ENCODE data around the gene GABBR2.

The GABBR2 gene

GRCh38 chr9:98611319-98611718 is 97.4 kb downstream of the GABBR2 start:
- no peak overlapping the region for H3K4me3 ChIP-seq (ENCODE audit: low read length)
- no peak for TF ChIP-seq ZNF274 (IDR thresholded peaks at IDR 0.05; ENCODE audit: low read depth, low read length)

- no peak overlapping the region for H3K4me3 ChIP-seq (ENCODE audit: low read length)
Measured at GRCh38 chr9:98610711-98611110, 98.0 kb downstream of the GABBR2 start.

GRCh38 chr9:98610211-98610610 is 98.5 kb downstream of the GABBR2 start:
- H3K4me3 ChIP-seq (ENCODE audit: low read length) = no peak overlapping the region
- TF ChIP-seq ZNF274 (IDR thresholded peaks at IDR 0.05; ENCODE audit: low read depth, low read length) = no peak

More at GRCh38 chr9:98610711-98611110, 98.0 kb downstream of the GABBR2 start:
- TF ChIP-seq ZNF274 (IDR thresholded peaks at IDR 0.05; ENCODE audit: low read depth, low read length) = no peak

GRCh38 chr9:98609646-98610045 is 99.1 kb downstream of the GABBR2 start:
- H3K4me3 ChIP-seq (ENCODE audit: low read length) = no peak overlapping the region
- no peak for TF ChIP-seq ZNF274 (IDR thresholded peaks at IDR 0.05; ENCODE audit: low read depth, low read length)

- no peak for TF ChIP-seq ZNF274 (IDR thresholded peaks at IDR 0.05; ENCODE audit: low read depth, low read length)
- H3K4me3 ChIP-seq (ENCODE audit: low read length) = no peak overlapping the region
Measured at GRCh38 chr9:98607787-98608186, 100.9 kb downstream of the GABBR2 start.

GRCh38 chr9:98607152-98607551 is 101.6 kb downstream of the GABBR2 start:
- TF ChIP-seq ZNF274 (IDR thresholded peaks at IDR 0.05; ENCODE audit: low read depth, low read length) = no peak
- H3K4me3 ChIP-seq (ENCODE audit: low read length) = no peak overlapping the region

GRCh38 chr9:98606730-98607129 is 102.0 kb downstream of the GABBR2 start:
- TF ChIP-seq ZNF274 (IDR thresholded peaks at IDR 0.05; ENCODE audit: low read depth, low read length) = no peak
- no peak overlapping the region for H3K4me3 ChIP-seq (ENCODE audit: low read length)

- no peak for TF ChIP-seq ZNF274 (IDR thresholded peaks at IDR 0.05; ENCODE audit: low read depth, low read length)
- no peak overlapping the region for H3K4me3 ChIP-seq (ENCODE audit: low read length)
Measured at GRCh38 chr9:98605116-98605515, 103.6 kb downstream of the GABBR2 start.

- no peak overlapping the region for H3K4me3 ChIP-seq (ENCODE audit: low read length)
- no peak for TF ChIP-seq ZNF274 (IDR thresholded peaks at IDR 0.05; ENCODE audit: low read depth, low read length)
Measured at GRCh38 chr9:98603821-98604383, 104.8 kb downstream of the GABBR2 start.

- no peak overlapping the region for H3K4me3 ChIP-seq (ENCODE audit: low read length)
- TF ChIP-seq ZNF274 (IDR thresholded peaks at IDR 0.05; ENCODE audit: low read depth, low read length) = no peak
Measured at GRCh38 chr9:98602839-98603500, 105.8 kb downstream of the GABBR2 start.

- no peak overlapping the region for H3K4me3 ChIP-seq (ENCODE audit: low read length)
- no peak for TF ChIP-seq ZNF274 (IDR thresholded peaks at IDR 0.05; ENCODE audit: low read depth, low read length)
Measured at GRCh38 chr9:98600631-98601030, 108.1 kb downstream of the GABBR2 start.

GRCh38 chr9:98599566-98600216 is 109.0 kb downstream of the GABBR2 start:
- H3K4me3 ChIP-seq (ENCODE audit: low read length) = no peak overlapping the region
- TF ChIP-seq ZNF274 (IDR thresholded peaks at IDR 0.05; ENCODE audit: low read depth, low read length) = no peak

GRCh38 chr9:98598861-98599260 is 109.9 kb downstream of the GABBR2 start:
- H3K4me3 ChIP-seq (ENCODE audit: low read length) = no peak overlapping the region
- no peak for TF ChIP-seq ZNF274 (IDR thresholded peaks at IDR 0.05; ENCODE audit: low read depth, low read length)

GRCh38 chr9:98597236-98597771 is 111.4 kb downstream of the GABBR2 start:
- no peak overlapping the region for H3K4me3 ChIP-seq (ENCODE audit: low read length)
- no peak for TF ChIP-seq ZNF274 (IDR thresholded peaks at IDR 0.05; ENCODE audit: low read depth, low read length)

GRCh38 chr9:98596486-98596885 is 112.2 kb downstream of the GABBR2 start:
- TF ChIP-seq ZNF274 (IDR thresholded peaks at IDR 0.05; ENCODE audit: low read depth, low read length) = no peak
- H3K4me3 ChIP-seq (ENCODE audit: low read length) = no peak overlapping the region
